IPS-NIHi7 (cell line): ENCODE data around the gene GPRASP2.
A peak's percentile ranks its signal among the peaks of the same experiment; 100 is the strongest.

Experiments
- DNase-seq: peaks from one replicate; pipeline ENCODE4 v3.0.0; 2012; ENCODE audit warnings: mixed read lengths; ENCODE audit errors: extremely low spot score

GPRASP2 gene

GRCh38 chrX:102744307-102744706, 32.1 kb downstream of the GPRASP2 start:
- DNase-seq: no peak

GRCh38 chrX:102745513-102745856, 33.2 kb downstream of the GPRASP2 start:
- peak; percentile 14 for DNase-seq

- DNase-seq: peak; percentile 34
These were observed 33.8 kb downstream of the GPRASP2 start for GRCh38 chrX:102745857-102746584.

- no peak for DNase-seq
These were observed 53.0 kb downstream of the GPRASP2 start for GRCh38 chrX:102765217-102765616.

DNA sequence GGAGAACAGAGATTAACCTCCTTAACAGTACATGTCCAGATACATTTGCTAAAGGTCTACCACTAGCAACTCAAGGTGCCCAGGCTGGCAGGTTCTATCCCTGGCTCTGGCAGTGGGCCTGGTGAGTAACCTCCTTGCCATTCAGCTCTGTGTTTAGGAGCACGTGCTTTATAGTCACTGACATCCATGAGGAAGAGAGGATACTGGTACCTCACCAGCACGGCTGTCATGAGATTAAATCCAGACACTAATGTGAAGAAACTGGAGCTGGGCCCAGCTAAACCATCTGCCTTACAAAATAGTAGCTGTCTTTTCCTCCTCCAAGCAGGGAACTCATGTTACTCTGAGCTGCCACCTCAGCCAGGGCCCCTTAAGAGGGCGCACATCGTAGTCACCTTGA, 53.6 kb downstream of the GPRASP2 start:
- DNase-seq: no peak

DNA sequence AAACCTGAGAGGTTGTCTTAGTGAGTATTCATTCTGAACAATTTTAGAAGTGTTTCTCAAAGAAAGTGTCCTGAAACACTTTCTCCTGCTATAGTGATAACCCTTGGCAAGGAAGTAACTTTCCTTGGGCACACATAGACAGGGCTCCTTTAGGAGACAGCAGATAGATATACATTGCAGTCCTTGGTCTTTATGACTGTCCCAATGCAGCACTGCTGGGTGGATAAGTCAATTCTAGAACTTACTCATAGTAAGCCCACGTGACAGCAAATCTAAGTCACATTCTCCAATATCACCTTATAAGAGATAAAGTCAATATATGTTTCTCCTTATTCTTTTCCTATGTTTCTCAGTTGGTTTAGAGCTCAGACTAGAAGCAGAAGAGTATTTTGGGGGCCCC, 55.0 kb downstream of the GPRASP2 start:
- DNase-seq: no peak
